ENCODE data around the gene TAF11L5. TPM values are rescaled to one million over a fixed set of nuclear protein-coding genes. Genes with fewer than 3 reads are reported as not detected.
"Not testable (repeated sequence)": the region's sequence is repeated elsewhere in the genome, so short reads cannot be mapped to it uniquely, and the experiment has no call there.

TAF11L5 gene
- total RNA-seq (2014; rRNA removed; shearing (Covaris generic)): not detected in 2 replicates

GRCh38 chr5:17524935-17525334 lies at the start of gene TAF11L5:
Gene TAF11L5, plus strand, starts transcription at chr5:17525235.
- H3K27ac ChIP-seq; H3K9me3 ChIP-seq (replicated peaks); H3K27me3 ChIP-seq (replicated peaks); H3K36me3 ChIP-seq; DNase-seq (ENCODE audit: low read depth in 1 of 2, low spot score in 2 of 2); H3K4me1 ChIP-seq (replicated peaks); H3K4me3 ChIP-seq: not testable (repeated sequence)

- Histone ChIP-seq H3K27ac (no peak overlapping the region), H3K9me3 (replicated peaks) (no peaks in the 10 kb centered on the region), H3K4me3 (no peak overlapping the region), H3K4me1 (replicated peaks) (no peaks in the 10 kb centered on the region), H3K27me3 (replicated peaks) (0 out of 2 replicates have a peak, but pooled peaks cover 3% of the 10 kb centered on the region), H3K36me3 (no peaks in the 10 kb centered on the region)
- no peak for DNase-seq (ENCODE audit: low read depth in 1 of 2, low spot score in 2 of 2)
These were observed 48.0 kb upstream of the TAF11L5 start for GRCh38 chr5:17477043-17477442.

- no peak for DNase-seq (ENCODE audit: low read depth in 1 of 2, low spot score in 2 of 2)
- Histone ChIP-seq H3K4me3 (no peak overlapping the region), H3K4me1 (replicated peaks) (no peaks in the 10 kb centered on the region), H3K36me3 (no peaks in the 10 kb centered on the region), H3K9me3 (replicated peaks) (no peaks in the 10 kb centered on the region), H3K27me3 (replicated peaks) (0 out of 2 replicates have a peak, but pooled peaks cover 6% of the 10 kb centered on the region), H3K27ac (no peak overlapping the region)
These were observed 47.3 kb upstream of the TAF11L5 start for GRCh38 chr5:17477573-17478265.

GRCh38 chr5:17481378-17481777 lies 43.7 kb upstream of the TAF11L5 start:
- H3K27me3 ChIP-seq (replicated peaks): 0 out of 2 replicates have a peak, but pooled peaks cover 9% of the 10 kb centered on the region
- no peaks in the 10 kb centered on the region for H3K9me3 ChIP-seq (replicated peaks)
- no peak overlapping the region for H3K4me3 ChIP-seq
- no peaks in the 10 kb centered on the region for H3K36me3 ChIP-seq
- DNase-seq (ENCODE audit: low read depth in 1 of 2, low spot score in 2 of 2): no peak
- H3K27ac ChIP-seq: no peak overlapping the region
- no peaks in the 10 kb centered on the region for H3K4me1 ChIP-seq (replicated peaks)

- Histone ChIP-seq H3K36me3 (no peaks in the 10 kb centered on the region), H3K9me3 (replicated peaks) (no peaks in the 10 kb centered on the region), H3K27ac (no peak overlapping the region), H3K27me3 (replicated peaks) (0 out of 2 replicates have a peak, but pooled peaks cover 9% of the 10 kb centered on the region), H3K4me3 (no peak overlapping the region), H3K4me1 (replicated peaks) (no peaks in the 10 kb centered on the region)
- no peak for DNase-seq (ENCODE audit: low read depth in 1 of 2, low spot score in 2 of 2)
These were observed 42.2 kb upstream of the TAF11L5 start for GRCh38 chr5:17482790-17483189.

DNA sequence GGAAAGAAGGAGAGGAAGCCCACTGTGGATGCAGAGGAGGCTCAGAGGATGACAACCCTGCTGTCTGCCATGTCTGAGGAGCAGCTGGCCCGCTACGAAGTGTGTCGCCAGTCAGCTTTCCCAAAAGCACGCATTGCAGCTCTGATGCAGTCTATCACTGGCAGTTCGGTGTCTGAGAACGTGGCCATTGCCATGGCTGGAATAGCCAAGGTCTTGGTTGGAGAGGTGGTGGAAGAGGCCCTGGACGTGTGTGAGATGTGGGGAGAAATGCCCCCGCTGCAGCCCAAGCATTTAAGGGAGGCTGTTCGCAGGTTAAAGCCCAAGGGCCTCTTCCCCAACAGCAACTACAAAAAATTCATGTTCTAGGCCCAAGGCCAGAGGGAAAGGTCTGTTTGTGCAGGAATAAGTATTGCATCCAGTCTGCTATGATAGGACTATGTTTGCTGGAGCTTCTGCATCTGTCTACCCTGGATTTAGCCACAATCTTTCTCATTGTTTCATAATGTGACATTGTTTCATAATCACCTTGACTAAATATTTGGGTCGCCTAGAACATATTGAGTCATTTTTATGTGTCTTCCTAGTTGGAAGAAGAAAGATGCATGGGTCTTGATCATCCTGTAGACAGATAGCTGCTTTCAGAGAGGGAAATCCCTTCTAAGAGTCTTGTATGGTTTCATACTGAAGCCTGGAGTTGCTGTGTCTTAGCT lies 38.4 kb upstream of the TAF11L5 start:
- not testable (repeated sequence) for DNase-seq (ENCODE audit: low read depth in 1 of 2, low spot score in 2 of 2); H3K27me3 ChIP-seq (replicated peaks); H3K27ac ChIP-seq; H3K4me1 ChIP-seq (replicated peaks); H3K9me3 ChIP-seq (replicated peaks); H3K4me3 ChIP-seq; H3K36me3 ChIP-seq

- 0 out of 2 replicates have a peak, but pooled peaks cover 6% of the 10 kb centered on the region for H3K27me3 ChIP-seq (replicated peaks)
- H3K4me3 ChIP-seq: no peak overlapping the region
- DNase-seq (ENCODE audit: low read depth in 1 of 2, low spot score in 2 of 2): no peak
- no peaks in the 10 kb centered on the region for H3K4me1 ChIP-seq (replicated peaks)
- H3K27ac ChIP-seq: no peak overlapping the region
- no peaks in the 10 kb centered on the region for H3K36me3 ChIP-seq
- no peaks in the 10 kb centered on the region for H3K9me3 ChIP-seq (replicated peaks)
These were observed 37.9 kb upstream of the TAF11L5 start for GRCh38 chr5:17487174-17487512.

GRCh38 chr5:17491257-17491656 lies 33.8 kb upstream of the TAF11L5 start:
- not testable (repeated sequence) for H3K27ac ChIP-seq, H3K4me3 ChIP-seq, H3K36me3 ChIP-seq

GRCh38 chr5:17492770-17493169 lies 32.3 kb upstream of the TAF11L5 start:
- no peaks in the 10 kb centered on the region for H3K36me3 ChIP-seq
- H3K4me3 ChIP-seq: no peak overlapping the region
- no peaks in the 10 kb centered on the region for H3K27me3 ChIP-seq (replicated peaks)
- no peaks in the 10 kb centered on the region for H3K4me1 ChIP-seq (replicated peaks)
- H3K27ac ChIP-seq: no peak overlapping the region
- DNase-seq (ENCODE audit: low read depth in 1 of 2, low spot score in 2 of 2): no peak
- no peaks in the 10 kb centered on the region for H3K9me3 ChIP-seq (replicated peaks)

More at GRCh38 chr5:17491257-17491656, 33.8 kb upstream of the TAF11L5 start:
- not testable (repeated sequence) for DNase-seq (ENCODE audit: low read depth in 1 of 2, low spot score in 2 of 2); H3K9me3 ChIP-seq (replicated peaks); H3K27me3 ChIP-seq (replicated peaks); H3K4me1 ChIP-seq (replicated peaks)

DNA sequence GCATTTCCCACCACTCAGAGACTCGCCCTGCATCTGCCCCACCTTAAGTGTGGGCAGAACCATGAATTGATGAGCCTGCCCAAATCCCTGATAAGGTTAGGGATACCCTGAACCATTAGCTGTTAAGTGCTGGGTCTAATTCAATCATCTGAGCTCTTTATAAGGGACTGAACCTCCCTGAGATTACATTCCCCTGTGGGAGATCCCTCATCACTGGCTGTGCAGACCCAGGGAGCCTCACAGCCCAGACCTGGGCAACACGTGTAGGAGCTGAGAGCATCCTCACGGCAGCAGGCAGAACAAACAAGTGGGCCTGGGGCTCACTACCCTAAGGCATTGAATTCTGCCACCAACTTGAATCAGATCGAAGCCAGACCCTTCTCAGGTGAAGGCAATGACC lies 27.6 kb upstream of the TAF11L5 start:
- no peaks in the 10 kb centered on the region; the same call in 1 of the 2 replicates for H3K4me1 ChIP-seq (replicated peaks)
- H3K9me3 ChIP-seq (replicated peaks): no peaks in the 10 kb centered on the region
- DNase-seq (ENCODE audit: low read depth in 1 of 2, low spot score in 2 of 2): no peak
- H3K36me3 ChIP-seq: no peaks in the 10 kb centered on the region
- H3K4me3 ChIP-seq: no peak overlapping the region
- no peaks in the 10 kb centered on the region for H3K27me3 ChIP-seq (replicated peaks)
- no peak overlapping the region for H3K27ac ChIP-seq

DNA sequence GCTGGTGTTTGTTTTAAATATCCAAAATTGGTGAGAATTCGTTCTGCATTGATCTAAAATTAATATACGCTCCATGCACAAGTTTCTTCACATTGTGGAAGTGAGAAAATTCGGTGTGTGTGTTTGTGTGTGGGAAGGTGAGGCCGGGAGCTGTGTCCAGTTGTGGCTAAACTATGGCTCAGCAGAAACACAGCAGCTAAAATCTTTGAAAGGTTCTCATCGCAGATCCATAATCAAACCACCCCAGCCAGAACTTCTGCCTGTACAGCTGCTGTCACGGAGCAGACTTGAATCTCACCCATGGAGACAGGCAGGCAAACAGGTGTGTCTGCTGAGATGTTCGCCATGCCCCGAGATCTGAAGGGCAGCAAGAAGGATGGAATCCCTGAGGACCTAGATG lies 27.1 kb upstream of the TAF11L5 start, which contains the start of gene TAF11L2:
Gene TAF11L2, plus strand, starts transcription at position 301 of the 400 bp plus-strand sequence.
- H3K36me3 ChIP-seq; H3K27ac ChIP-seq; H3K27me3 ChIP-seq (replicated peaks); H3K4me3 ChIP-seq; DNase-seq (ENCODE audit: low read depth in 1 of 2, low spot score in 2 of 2); H3K4me1 ChIP-seq (replicated peaks); H3K9me3 ChIP-seq (replicated peaks): not testable (repeated sequence)

DNA sequence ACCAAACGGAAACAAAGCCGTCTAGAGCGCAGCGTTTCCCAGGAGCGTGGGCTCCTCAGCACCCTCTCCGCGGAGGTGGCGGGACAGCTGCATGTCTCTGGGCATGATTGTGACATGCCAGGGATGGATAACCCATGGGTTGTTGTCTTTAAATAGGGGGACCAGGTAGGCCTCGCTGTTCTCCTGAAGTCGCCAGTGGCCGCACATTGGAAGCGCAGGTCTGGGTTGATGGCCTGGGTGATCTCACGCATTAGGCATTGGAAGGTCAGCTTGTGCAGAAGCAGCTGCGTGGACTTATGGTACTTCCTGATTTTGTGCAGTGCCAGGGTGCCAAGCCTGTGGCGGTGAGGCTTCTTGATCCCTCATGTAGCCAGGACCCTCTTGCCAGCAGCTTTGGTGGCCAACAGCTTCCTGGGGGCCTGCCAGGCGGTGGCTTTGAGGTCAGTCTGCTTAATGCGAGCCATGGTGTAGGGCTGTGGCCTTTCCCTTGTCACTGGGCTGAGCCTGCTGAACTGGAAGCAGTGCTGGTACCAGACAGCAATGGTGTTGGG lies 13.2 kb upstream of the TAF11L5 start:
- Histone ChIP-seq H3K4me3 (no peak overlapping the region), H3K9me3 (replicated peaks) (no peaks in the 10 kb centered on the region), H3K36me3 (no peaks in the 10 kb centered on the region), H3K4me1 (replicated peaks) (no peaks in the 10 kb centered on the region), H3K27me3 (replicated peaks) (no peaks in the 10 kb centered on the region), H3K27ac (no peak overlapping the region)
- DNase-seq (ENCODE audit: low read depth in 1 of 2, low spot score in 2 of 2): no peak

DNA sequence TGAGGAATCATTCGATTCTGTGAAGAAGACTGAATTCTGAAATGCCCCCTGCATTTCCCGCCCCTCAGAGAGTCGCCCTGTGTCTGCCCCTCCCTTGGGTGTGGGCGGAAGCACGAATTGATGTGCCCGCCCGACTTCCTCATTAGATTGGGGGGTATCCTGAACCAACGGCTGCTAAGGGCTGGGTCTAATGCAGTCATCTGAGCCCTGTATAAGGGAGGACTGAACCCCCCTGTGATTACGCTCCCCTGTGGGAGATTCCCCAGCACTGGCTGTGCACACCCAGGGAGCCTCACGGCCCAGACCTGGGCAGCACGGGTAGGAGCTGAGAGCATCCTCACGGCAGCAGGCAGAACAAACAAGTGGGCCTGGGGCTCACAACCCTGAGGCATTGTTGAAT lies 7.5 kb upstream of the TAF11L5 start:
- not testable (repeated sequence) for H3K27ac ChIP-seq; H3K36me3 ChIP-seq; H3K9me3 ChIP-seq (replicated peaks); H3K4me3 ChIP-seq; DNase-seq (ENCODE audit: low read depth in 1 of 2, low spot score in 2 of 2); H3K27me3 ChIP-seq (replicated peaks); H3K4me1 ChIP-seq (replicated peaks)

GRCh38 chr5:17518067-17518466 lies 7.0 kb upstream of the TAF11L5 start, which contains the start of gene TAF11L3:
Gene TAF11L3, plus strand, starts transcription at chr5:17518367.
- H3K36me3 ChIP-seq; H3K9me3 ChIP-seq (replicated peaks); H3K27me3 ChIP-seq (replicated peaks); DNase-seq (ENCODE audit: low read depth in 1 of 2, low spot score in 2 of 2); H3K4me3 ChIP-seq; H3K4me1 ChIP-seq (replicated peaks); H3K27ac ChIP-seq: not testable (repeated sequence)
